ENCODE data around the gene SACM1L. TPM values are rescaled to one million over a fixed set of nuclear protein-coding genes. Genes with fewer than 3 reads are reported as not detected.
"Not testable (repeated sequence)": the region's sequence is repeated elsewhere in the genome, so short reads cannot be mapped to it uniquely, and the experiment has no call there.

SACM1L gene
- total RNA-seq, 1 donor from 2014 or later, result 50.7 TPM

DNA sequence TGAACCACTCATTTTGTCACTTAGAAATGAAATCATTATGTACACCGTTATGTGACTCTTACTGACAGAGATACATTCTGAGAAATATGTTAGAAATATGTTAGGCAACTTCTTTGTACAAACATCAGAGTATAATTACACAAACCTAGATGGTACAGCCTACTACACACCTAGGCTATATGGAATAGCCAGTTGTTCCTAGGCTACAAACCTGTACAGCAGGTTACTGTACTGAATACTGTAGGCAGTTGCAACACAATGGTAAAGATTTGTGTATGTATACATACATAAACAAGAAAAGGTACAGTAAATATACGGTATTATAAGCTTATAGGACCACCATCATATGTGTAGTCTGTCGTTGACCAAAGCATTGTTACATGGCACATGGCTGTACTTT is 3.7 kb downstream of the SACM1L start:
- no peak for DNase-seq

GRCh38 chr3:45693941-45694521 is 4.8 kb downstream of the SACM1L start:
- DNase-seq, result no peak

DNA sequence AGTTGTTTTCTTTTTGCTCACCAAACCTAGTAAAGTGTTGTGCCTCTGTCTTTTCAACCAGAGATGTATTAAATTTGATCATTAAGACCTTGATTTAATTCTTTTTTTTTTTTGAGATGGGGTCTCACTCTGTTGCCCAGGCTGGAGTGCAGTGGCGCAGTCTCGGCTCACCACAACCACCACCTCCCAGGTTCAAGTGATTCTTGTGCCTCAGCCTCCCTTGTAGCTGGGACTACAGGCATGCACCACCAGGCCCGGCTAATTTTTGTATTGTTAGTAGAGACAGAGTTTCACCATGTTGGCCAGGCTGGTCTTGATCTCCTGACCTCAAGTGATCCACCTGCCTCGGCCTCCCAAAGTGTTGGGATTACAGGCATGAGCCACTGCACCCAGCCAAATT is 6.0 kb downstream of the SACM1L start:
- DNase-seq, result not testable (repeated sequence)

DNA sequence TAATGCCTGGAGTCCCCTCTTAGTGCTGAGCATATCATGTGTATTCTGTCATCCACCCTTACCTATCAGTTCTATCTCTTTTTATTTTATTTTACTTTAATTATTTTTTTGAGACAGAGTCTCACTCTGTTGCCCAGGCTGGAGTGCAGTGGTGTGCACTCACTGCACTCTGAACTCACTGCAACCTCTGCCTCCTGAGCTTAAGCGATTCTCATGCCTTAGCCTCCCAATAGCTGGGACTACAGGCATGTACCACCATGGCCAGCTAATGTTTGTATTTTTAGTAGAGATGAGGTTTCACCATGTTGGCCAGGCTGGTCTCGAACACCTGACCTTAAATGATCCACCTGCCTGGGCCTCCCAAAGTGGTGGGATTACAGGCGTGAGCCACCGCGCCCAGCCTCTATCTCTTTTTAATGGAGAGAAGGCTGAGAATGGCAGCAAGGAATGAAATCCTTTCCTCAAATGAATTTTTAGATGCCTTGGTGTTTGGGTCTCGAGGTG is 11.4 kb downstream of the SACM1L start:
- no peak for DNase-seq

DNA sequence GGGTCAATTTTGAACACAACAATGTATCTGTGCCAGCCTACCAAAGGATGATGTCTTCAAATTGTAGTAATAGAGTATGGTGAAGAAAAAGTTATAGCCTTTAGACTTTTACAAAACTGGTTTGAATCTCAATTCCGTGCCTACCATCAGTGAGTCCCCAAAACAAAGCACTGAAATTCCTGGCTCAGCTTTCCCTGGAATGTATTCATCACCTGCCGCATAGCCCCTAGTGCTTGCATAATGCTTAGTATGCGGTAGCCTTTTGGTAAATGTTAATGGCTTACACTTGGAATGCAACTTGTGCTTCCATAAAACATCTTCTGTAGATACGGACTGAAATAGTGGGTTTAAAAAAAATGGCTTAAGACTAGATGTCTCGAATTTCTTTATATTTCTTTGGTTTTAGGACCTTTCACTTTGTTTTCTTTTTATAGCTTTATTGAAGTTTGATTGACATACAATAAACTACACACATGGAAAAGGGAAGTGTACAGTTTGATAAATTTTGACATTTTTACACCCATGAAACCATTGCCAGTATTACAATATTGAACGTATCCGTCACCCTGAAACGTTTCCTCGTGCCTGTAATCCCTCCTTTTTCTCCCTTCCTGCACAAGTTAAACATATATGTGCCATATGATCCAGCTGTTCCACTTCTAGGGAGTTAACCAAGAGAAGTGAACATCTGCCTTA is 12.1 kb downstream of the SACM1L start:
- DNase-seq, result no peak

- DNase-seq, result no peak
Measured at GRCh38 chr3:45704301-45704943, 15.2 kb downstream of the SACM1L start.

- no peak for DNase-seq
Measured at GRCh38 chr3:45705839-45706808, 16.9 kb downstream of the SACM1L start.

DNA sequence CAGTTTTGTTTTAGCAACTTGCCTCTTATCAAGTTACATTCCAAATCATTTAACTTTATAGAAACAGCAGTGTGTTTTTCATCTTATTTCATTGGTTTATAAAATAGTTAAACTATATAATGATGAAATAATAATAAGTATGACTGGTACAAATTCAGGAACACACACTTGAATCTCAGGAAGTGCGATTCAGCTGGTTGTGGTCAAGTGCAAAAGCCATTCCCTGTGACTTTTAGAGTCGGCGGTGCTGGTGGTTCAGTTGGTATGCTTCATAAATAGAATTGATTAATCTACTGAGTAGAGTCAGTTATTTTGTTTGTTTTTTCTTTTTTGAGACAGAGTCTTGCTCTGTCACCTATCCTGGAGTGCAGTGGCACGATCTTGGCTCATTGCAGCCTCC is 22.7 kb downstream of the SACM1L start:
- DNase-seq, result no peak

- no peak for DNase-seq
Measured at GRCh38 chr3:45712434-45713110, 23.4 kb downstream of the SACM1L start.

DNA sequence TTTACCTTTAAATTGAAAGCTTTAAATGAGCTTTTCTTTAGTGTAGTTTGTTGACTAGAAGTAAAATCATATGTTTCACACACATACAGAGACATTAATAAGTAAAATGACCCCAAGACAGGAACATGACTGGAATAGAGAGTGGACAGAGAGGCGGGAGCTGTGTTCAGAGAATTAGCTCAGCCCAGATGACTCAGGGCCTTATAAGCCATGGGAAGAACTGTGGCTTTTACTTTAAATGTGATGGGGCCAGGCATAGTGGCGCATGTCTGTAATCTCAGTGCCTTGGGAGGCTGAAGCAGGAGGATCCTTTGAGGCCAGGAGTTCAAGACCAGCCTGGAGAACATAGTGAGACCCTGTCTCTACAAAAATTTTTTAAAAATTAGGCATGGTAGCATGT is 26.7 kb downstream of the SACM1L start:
- DNase-seq, result no peak

DNA sequence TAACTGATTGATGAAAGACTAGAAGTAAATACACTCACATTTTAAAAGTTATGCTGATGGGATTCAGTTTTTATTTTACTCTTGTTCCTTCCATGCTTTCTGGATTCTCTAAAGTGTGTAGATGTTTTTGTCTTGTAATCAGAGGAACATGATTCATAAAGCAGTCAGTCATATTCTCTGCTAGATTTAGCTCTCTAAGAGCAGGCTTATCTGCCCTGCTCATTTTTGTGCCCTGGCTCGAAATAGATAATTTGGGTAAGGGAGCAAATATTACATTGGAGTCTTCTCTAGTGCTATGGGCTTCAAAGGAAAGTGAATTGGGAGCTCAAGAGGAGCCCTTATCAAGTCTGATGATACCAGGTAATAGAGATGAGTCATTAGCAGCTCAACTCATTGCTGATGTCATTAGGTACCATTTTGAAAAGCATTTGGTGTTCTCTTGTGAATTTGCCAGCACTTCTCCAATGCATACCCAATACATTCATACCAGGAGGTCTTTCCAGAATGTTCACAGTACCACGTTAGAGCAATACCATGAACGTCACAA is 27.7 kb downstream of the SACM1L start:
- no peak for DNase-seq

- no peak for DNase-seq
Measured at GRCh38 chr3:45719655-45720487, 30.7 kb downstream of the SACM1L start.

DNA sequence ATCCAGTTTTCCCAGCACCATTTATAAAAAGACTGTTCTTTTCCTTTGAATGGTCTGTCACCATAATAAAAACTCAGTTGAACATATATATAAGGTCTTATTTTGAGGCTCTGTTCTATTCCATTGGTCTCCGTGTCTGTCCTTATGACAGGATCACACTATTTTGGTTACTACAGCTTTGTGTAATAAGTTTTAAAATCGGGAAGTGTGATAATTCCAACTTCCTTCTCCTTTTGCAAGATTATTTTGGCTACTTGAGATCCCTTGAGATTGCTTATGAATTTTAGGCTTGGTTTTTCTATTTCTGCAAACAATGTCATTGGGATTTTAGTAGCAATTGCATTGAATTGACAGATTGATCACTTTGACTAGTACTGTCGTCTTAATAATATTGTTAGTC is 35.7 kb downstream of the SACM1L start:
- DNase-seq, result no peak

GRCh38 chr3:45729614-45730013 is 40.4 kb downstream of the SACM1L start:
- DNase-seq, result no peak

GRCh38 chr3:45730409-45731154 is 41.4 kb downstream of the SACM1L start:
- no peak for DNase-seq

DNA sequence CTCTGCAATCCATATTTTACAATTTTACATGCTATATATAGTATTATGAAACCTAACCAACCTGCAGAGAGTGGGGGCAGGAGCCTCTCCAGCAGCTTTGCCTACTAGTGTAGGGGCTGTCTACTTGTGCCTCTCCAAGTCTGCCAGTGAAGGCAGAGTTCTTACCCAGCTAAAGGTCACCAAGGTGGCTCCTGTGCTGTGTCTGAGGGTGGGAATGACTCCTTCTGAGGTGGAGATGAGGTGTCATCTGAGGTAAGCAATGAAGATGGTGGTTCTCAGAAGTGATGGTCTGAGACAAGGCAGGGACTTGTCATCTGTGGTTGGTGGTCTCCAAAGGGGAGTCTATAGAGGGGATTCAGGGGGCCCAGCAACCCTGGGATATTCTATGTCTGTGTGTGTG is 47.5 kb downstream of the SACM1L start:
- no peak for DNase-seq

DNA sequence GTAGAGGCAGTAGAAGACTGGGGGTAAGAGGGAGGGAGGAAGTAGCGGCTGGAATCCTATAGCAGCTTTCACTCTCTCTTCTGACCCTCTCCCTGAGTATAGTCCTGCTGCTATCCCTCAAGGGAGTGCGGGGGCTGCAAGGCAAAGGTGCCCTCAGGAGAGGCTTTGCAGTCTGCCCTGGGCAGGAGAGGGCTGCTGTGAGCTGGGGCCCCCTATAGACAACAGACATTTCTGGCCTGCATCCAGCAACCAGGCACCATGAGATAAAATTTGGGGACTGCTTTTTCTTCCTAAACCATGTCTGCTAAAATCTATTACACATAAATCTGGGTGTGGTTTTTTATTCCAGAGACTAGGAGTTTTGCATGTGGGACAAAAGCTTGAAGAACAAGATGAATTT is 48.0 kb downstream of the SACM1L start:
- DNase-seq, result no peak

- DNase-seq, result no peak
Measured at GRCh38 chr3:45739991-45740390, 50.8 kb downstream of the SACM1L start.

- no peak for DNase-seq
Measured at GRCh38 chr3:45741247-45741646, 52.1 kb downstream of the SACM1L start.
